Liver (tissue), 2 donors: ENCODE measurements around the gene HOOK2.

Experiments
- GABPA ChIP-seq, 2 donors: IDR thresholded peaks in 1 of 2; conservative IDR thresholded peaks in 1 of 2; 2 replicates each; pipeline ENCODE4 v1.6.1; 2016; ENCODE audit warnings: antibody characterized with exemption in 2 of 2, mild to moderate bottlenecking in 1 of 2, moderate library complexity in 1 of 2
- MAX ChIP-seq: IDR thresholded peaks from 2 replicates; pipeline ENCODE4 v1.6.1; 2016; ENCODE audit warnings: antibody characterized with exemption
- REST ChIP-seq: IDR thresholded peaks from 2 replicates; pipeline ENCODE4 v1.6.1; 2016; ENCODE audit warnings: antibody characterized with exemption, mild to moderate bottlenecking
- donor health status: healthy.

GRCh38 chr19:12802267-12803106, 27.1 kb upstream of the HOOK2 start:
- no peak for TF ChIP-seq GABPA (IDR thresholded peaks at IDR 0.05 in 1 of 2, conservative IDR thresholded peaks at IDR 0.05 in 1 of 2)
- TF ChIP-seq MAX = no peak
- TF ChIP-seq REST = no peak
